HepG2 (cell line): ENCODE results near the gene COCH. TPM values are rescaled to one million over a fixed set of nuclear protein-coding genes. Genes with fewer than 3 reads are reported as not detected.

Experiments
- ATF4 ChIP-seq, 2 experiments: fragments of 450-650 bp in 1 of 2; sonication (generic) in 1 of 2; formaldehyde crosslinking; IDR thresholded peaks; 2 replicates each; pipeline versions ENCODE4 v1.5.0 to v1.8.0; 2020 to 2022; ENCODE audit warnings: mild to moderate bottlenecking in 1 of 2, missing genetic modification reagents in 1 of 2
- CHD4 ChIP-seq: fragments of 200-600 bp; sonication (generic); IDR thresholded peaks from 2 replicates; pipeline ENCODE4 v1.7.0; 2017; ENCODE audit warnings: mild to moderate bottlenecking, low read length, borderline replicate concordance
- CSRNP2 ChIP-seq: sonication (generic); formaldehyde crosslinking; conservative IDR thresholded peaks from 2 replicates; pipeline ENCODE4 v1.8.0; 2022; ENCODE audit warnings: low read depth, missing genetic modification reagents
- EEA1 ChIP-seq: sonication (generic); formaldehyde crosslinking; IDR thresholded peaks from 2 replicates; pipeline ENCODE4 v1.5.1; 2020; ENCODE audit warnings: mild to moderate bottlenecking, missing genetic modification reagents, borderline replicate concordance
- ETS1 ChIP-seq: sonication (generic); formaldehyde crosslinking; IDR thresholded peaks from 2 replicates; pipeline ENCODE4 v1.4.0; 2020; ENCODE audit warnings: missing genetic modification reagents
- FLYWCH1 ChIP-seq: sonication (generic); formaldehyde crosslinking; IDR thresholded peaks from 2 replicates; pipeline ENCODE4 v1.8.1; 2023; ENCODE audit warnings: mild to moderate bottlenecking, missing genetic modification reagents
- HNRNPK ChIP-seq: fragments of 200-400 bp; formaldehyde crosslinking; IDR thresholded peaks from 2 replicates; pipeline ENCODE4 v1.6.1; 2018; ENCODE audit warnings: low read length, low read depth, moderate library complexity, mild to moderate bottlenecking; ENCODE audit not compliant: poor library complexity, severe bottlenecking
- IRF1 ChIP-seq: sonication (generic); formaldehyde crosslinking; IDR thresholded peaks from 2 replicates; pipeline ENCODE4 v1.4.0; 2020; ENCODE audit warnings: low read depth, mild to moderate bottlenecking, missing genetic modification reagents
- MTF1 ChIP-seq: sonication (generic); formaldehyde crosslinking; IDR thresholded peaks from 2 replicates; pipeline ENCODE4 v1.5.0; 2020; ENCODE audit warnings: missing genetic modification reagents
- MZF1 ChIP-seq: sonication (generic); formaldehyde crosslinking; IDR thresholded peaks from 2 replicates; pipeline ENCODE4 v1.8.1; 2023; ENCODE audit warnings: mild to moderate bottlenecking, missing genetic modification reagents, borderline replicate concordance
- NPAS2 ChIP-seq: sonication (generic); formaldehyde crosslinking; IDR thresholded peaks from 2 replicates; pipeline ENCODE4 v1.8.0; 2022; ENCODE audit warnings: mild to moderate bottlenecking, missing genetic modification reagents, borderline replicate concordance
- PHF21A ChIP-seq: sonication (generic); formaldehyde crosslinking; IDR thresholded peaks from 2 replicates; pipeline ENCODE4 v1.5.0; 2020; ENCODE audit warnings: mild to moderate bottlenecking, missing genetic modification reagents
- POGZ ChIP-seq: sonication (generic); formaldehyde crosslinking; IDR thresholded peaks from 2 replicates; pipeline ENCODE4 v1.4.0; 2020; ENCODE audit warnings: mild to moderate bottlenecking, missing genetic modification reagents
- SALL1 ChIP-seq: sonication (generic); formaldehyde crosslinking; IDR thresholded peaks from 2 replicates; pipeline ENCODE4 v1.8.0; 2022; ENCODE audit warnings: mild to moderate bottlenecking, missing genetic modification reagents
- SETDB1 ChIP-seq: sonication (generic); formaldehyde crosslinking; IDR thresholded peaks from 2 replicates; pipeline ENCODE4 v1.5.1; 2020; ENCODE audit warnings: missing genetic modification reagents, mild to moderate bottlenecking, borderline replicate concordance
- ZNF207 ChIP-seq: fragments of 450-650 bp; IDR thresholded peaks from 2 replicates; pipeline ENCODE4 v1.6.1; 2016; ENCODE audit warnings: antibody characterized with exemption, borderline replicate concordance
- ZNF326 ChIP-seq: sonication (generic); formaldehyde crosslinking; IDR thresholded peaks from 2 replicates; pipeline ENCODE4 v1.4.0; 2020; ENCODE audit warnings: missing genetic modification reagents, borderline replicate concordance
- ZNF552 ChIP-seq: sonication (generic); formaldehyde crosslinking; IDR thresholded peaks from 2 replicates; pipeline ENCODE4 v1.9.0; 2022; ENCODE audit warnings: missing genetic modification reagents, mild to moderate bottlenecking, borderline replicate concordance
- ZNF563 ChIP-seq: sonication (generic); formaldehyde crosslinking; IDR thresholded peaks from 2 replicates; pipeline ENCODE4 v1.8.0; 2022; ENCODE audit warnings: mild to moderate bottlenecking, moderate library complexity, missing genetic modification reagents
- ZNF580 ChIP-seq: IDR thresholded peaks from 2 replicates; pipeline ENCODE4 v1.6.1; 2016; ENCODE audit warnings: low read depth, borderline replicate concordance
- ZNF674 ChIP-seq: sonication (generic); formaldehyde crosslinking; IDR thresholded peaks from 2 replicates; pipeline ENCODE4 v1.5.0; 2020; ENCODE audit warnings: low read depth, mild to moderate bottlenecking, missing genetic modification reagents
- ZNF75D ChIP-seq: sonication (generic); formaldehyde crosslinking; IDR thresholded peaks from 2 replicates; pipeline ENCODE4 v1.8.1; 2023; ENCODE audit warnings: missing genetic modification reagents, mild to moderate bottlenecking, borderline replicate concordance
- ZNF781 ChIP-seq: sonication (generic); formaldehyde crosslinking; IDR thresholded peaks from 2 replicates; pipeline ENCODE4 v1.5.1; 2020; ENCODE audit warnings: borderline replicate concordance, mild to moderate bottlenecking, missing genetic modification reagents; ENCODE audit errors: not compliant biosample characterization
- ZSCAN25 ChIP-seq: sonication (generic); formaldehyde crosslinking; IDR thresholded peaks from 2 replicates; pipeline ENCODE4 v1.8.0; 2022; ENCODE audit warnings: mild to moderate bottlenecking, missing genetic modification reagents
- polyA plus RNA-seq, 8 experiments: library from polyadenylated mRNA; depleted of rRNA in 3 of 8; stranded (reverse) in 7 of 8; unstranded in 1 of 8; fragments of >200 nt; fragmentation: Illumina TruSeq in 4 of 8; extraction: Trizol in 4 of 8; gene quantifications; 2 replicates each; pipeline versions ENCODE4 v1.2.1 to v1.2.3, GENCODE V29; 2011 to 2016; ENCODE audit warnings: low read depth in 4 of 8, missing spikeins in 1 of 8, mixed read lengths in 1 of 8; ENCODE audit not compliant: insufficient read depth in 1 of 8
- total RNA-seq, 5 experiments: library from RNA; depleted of rRNA; stranded (reverse); fragments of >200 nt; fragmentation: Illumina TruSeq; extraction: Trizol; gene quantifications; 2 replicates each; pipeline ENCODE4 v1.2.3, GENCODE V29; 2016; ENCODE audit warnings: low read depth in 1 of 5

COCH gene
- total and polyA plus RNA-seq, 2 of the 13 experiments (the other 11 are each of a cell fraction or from before 2014, with no cell fraction given) = 78.2 to 79.3 TPM

- TF ChIP-seq HNRNPK = peak; percentile 81
- TF ChIP-seq ZNF781 (CRISPR knock-in tag) = peak; percentile 78
- no peak; a peak in 1 of 4 replicates for TF ChIP-seq ATF4 (CRISPR knock-in tag; IDR thresholded peaks at IDR 0.05)
- TF ChIP-seq CSRNP2 (CRISPR knock-in tag) = peak; percentile 81; the same call in 1 of the 2 replicates
- peak; percentile 82 for TF ChIP-seq ZSCAN25
- peak; percentile 97 for TF ChIP-seq MTF1 (CRISPR knock-in tag)
- TF ChIP-seq ZNF326 (CRISPR knock-in tag) = no peak
- TF ChIP-seq ETS1 = peak; percentile 80; the same call in 1 of the 2 replicates
- TF ChIP-seq ZNF580 (CRISPR knock-in tag) = peak; percentile 72; the same call in 1 of the 2 replicates
- 0 out of 2 replicates have a peak, but pooled peaks have one; percentile 41 for TF ChIP-seq MZF1 (CRISPR knock-in tag)
- no peak for TF ChIP-seq NPAS2
- peak; percentile 89 for TF ChIP-seq CHD4
- peak; percentile 97 for TF ChIP-seq ZNF563 (CRISPR knock-in tag)
- TF ChIP-seq EEA1 (CRISPR knock-in tag) = peak; percentile 86
- TF ChIP-seq ZNF674 = no peak; the same call in 1 of the 2 replicates
- TF ChIP-seq IRF1 (CRISPR knock-in tag) = 0 out of 2 replicates have a peak, but pooled peaks have one; percentile 60
- peak; percentile 97 for TF ChIP-seq ZNF552 (CRISPR knock-in tag)
- peak; percentile 80 for TF ChIP-seq POGZ (CRISPR knock-in tag)
- TF ChIP-seq SETDB1 (CRISPR knock-in tag) = 0 out of 2 replicates have a peak, but pooled peaks have one; percentile 40
- no peak; the same call in 1 of the 2 replicates for TF ChIP-seq ZNF75D (CRISPR knock-in tag)
- TF ChIP-seq ZNF207 = no peak
- peak; percentile 90 for TF ChIP-seq PHF21A (CRISPR knock-in tag)
- TF ChIP-seq SALL1 = peak; percentile 86
- TF ChIP-seq FLYWCH1 (CRISPR knock-in tag) = peak; percentile 97
Measured at GRCh38 chr14:30874120-30874998, at the start of gene COCH (continued).
